Measurements from ENCODE around the gene MYT1. TPM values are rescaled to one million over a fixed set of nuclear protein-coding genes. Genes with fewer than 3 reads are reported as not detected.
"Not testable (repeated sequence)": the region's sequence is repeated elsewhere in the genome, so short reads cannot be mapped to it uniquely, and the experiment has no call there.

MYT1 gene
- total RNA-seq, 2 experiments from 2014 or later, result 0.12 to 0.14 TPM

- POLR2A ChIA-PET, result no interaction called here
- DNase-seq (no peak), ATAC-seq (no peak)
- Mint-ChIP-seq H3K4me1 (peaks cover 13% of the 10 kb centered on the region), H3K27ac (no peak overlapping the region), H3K9me3 (ENCODE audit: low read depth) (peaks cover 2% of the 10 kb centered on the region), H3K27me3 (peaks cover 1% of the 10 kb centered on the region), H3K36me3 (ENCODE audit: low read depth) (no peaks in the 10 kb centered on the region), H3K4me3 (no peak overlapping the region)
- intact Hi-C loops (cut with DNase I, micrococcal nuclease), result no loop called here
- CTCF ChIA-PET, result no interaction called here
Measured at GRCh38 chr20:64180673-64181072, 16.4 kb downstream of the MYT1 start.

- ATAC-seq, result no peak
- POLR2A ChIA-PET, result no interaction called here
- Mint-ChIP-seq H3K4me1 (peaks cover 13% of the 10 kb centered on the region), H3K4me3 (no peak overlapping the region), H3K27ac (no peak overlapping the region), H3K9me3 (ENCODE audit: low read depth) (peaks cover 3% of the 10 kb centered on the region), H3K27me3 (peaks cover 1% of the 10 kb centered on the region), H3K36me3 (ENCODE audit: low read depth) (no peaks in the 10 kb centered on the region)
- CTCF ChIA-PET, result no interaction called here
- DNase-seq, result no peak
- intact Hi-C loops (cut with DNase I, micrococcal nuclease), result no loop called here
Measured at GRCh38 chr20:64181391-64181790, 17.1 kb downstream of the MYT1 start.

GRCh38 chr20:64182146-64182865 is 18.1 kb downstream of the MYT1 start:
- H3K4me3 Mint-ChIP-seq, result no peak overlapping the region
- ChIA-PET POLR2A (no interaction called here), CTCF (no interaction called here)
- no peak overlapping the region for H3K27ac Mint-ChIP-seq
- H3K36me3 Mint-ChIP-seq (ENCODE audit: low read depth), result no peaks in the 10 kb centered on the region
- H3K9me3 Mint-ChIP-seq (ENCODE audit: low read depth), result peaks cover 4% of the 10 kb centered on the region
- no peak for DNase-seq
- peaks cover 13% of the 10 kb centered on the region for H3K4me1 Mint-ChIP-seq
- peaks cover 1% of the 10 kb centered on the region for H3K27me3 Mint-ChIP-seq
- ATAC-seq, result no peak
- intact Hi-C loops (cut with DNase I, micrococcal nuclease), result no loop called here

GRCh38 chr20:64183313-64183712 is 19.1 kb downstream of the MYT1 start:
- intact Hi-C loops (cut with DNase I, micrococcal nuclease), result no loop called here
- CTCF ChIA-PET, result no interaction called here
- no peak overlapping the region for H3K27ac Mint-ChIP-seq
- no peaks in the 10 kb centered on the region for H3K27me3 Mint-ChIP-seq
- no peak overlapping the region for H3K4me3 Mint-ChIP-seq
- peaks cover 13% of the 10 kb centered on the region for H3K4me1 Mint-ChIP-seq
- ATAC-seq, result no peak
- H3K36me3 Mint-ChIP-seq (ENCODE audit: low read depth), result no peaks in the 10 kb centered on the region
- POLR2A ChIA-PET, result no interaction called here
- peaks cover 2% of the 10 kb centered on the region for H3K9me3 Mint-ChIP-seq (ENCODE audit: low read depth)
- DNase-seq, result no peak

- H3K27me3 Mint-ChIP-seq, result no peaks in the 10 kb centered on the region
- DNase-seq, result no peak
- no peaks in the 10 kb centered on the region for H3K36me3 Mint-ChIP-seq (ENCODE audit: low read depth)
- H3K27ac Mint-ChIP-seq, result no peak overlapping the region
- POLR2A ChIA-PET, result no interaction called here
- no peak for ATAC-seq
- intact Hi-C loops (cut with DNase I, micrococcal nuclease), result no loop called here
- peaks cover 13% of the 10 kb centered on the region for H3K4me1 Mint-ChIP-seq
- CTCF ChIA-PET, result interaction anchor here (0.8 kb wide), 1 partner anchor 101 kb away, joined by 3 read pairs; no protein-coding TSS in a partner anchor
- peaks cover 2% of the 10 kb centered on the region for H3K9me3 Mint-ChIP-seq (ENCODE audit: low read depth)
- H3K4me3 Mint-ChIP-seq, result no peak overlapping the region
Measured at GRCh38 chr20:64184795-64185194, 20.5 kb downstream of the MYT1 start.

- no peak overlapping the region for H3K27ac Mint-ChIP-seq
- H3K36me3 Mint-ChIP-seq (ENCODE audit: low read depth), result no peaks in the 10 kb centered on the region
- DNase-seq, result no peak
- ChIA-PET POLR2A (no interaction called here), CTCF (no interaction called here)
- no peak for ATAC-seq
- no peak overlapping the region for H3K4me3 Mint-ChIP-seq
- peaks cover 8% of the 10 kb centered on the region for H3K4me1 Mint-ChIP-seq
- no peaks in the 10 kb centered on the region for H3K27me3 Mint-ChIP-seq
- peaks cover 2% of the 10 kb centered on the region for H3K9me3 Mint-ChIP-seq (ENCODE audit: low read depth)
- intact Hi-C loops (cut with DNase I, micrococcal nuclease), result no loop called here
Measured at GRCh38 chr20:64185276-64185900, 21.1 kb downstream of the MYT1 start.

- DNase-seq, result no peak
- intact Hi-C loops (cut with DNase I, micrococcal nuclease), result no loop called here
- no peak overlapping the region for H3K4me3 Mint-ChIP-seq
- H3K36me3 Mint-ChIP-seq (ENCODE audit: low read depth), result no peaks in the 10 kb centered on the region
- POLR2A ChIA-PET, result no interaction called here
- peaks cover 2% of the 10 kb centered on the region for H3K9me3 Mint-ChIP-seq (ENCODE audit: low read depth)
- CTCF ChIA-PET, result no interaction called here
- H3K27me3 Mint-ChIP-seq, result no peaks in the 10 kb centered on the region
- H3K4me1 Mint-ChIP-seq, result peaks cover 5% of the 10 kb centered on the region
- no peak overlapping the region for H3K27ac Mint-ChIP-seq
- no peak for ATAC-seq
Measured at GRCh38 chr20:64186071-64186598, 21.9 kb downstream of the MYT1 start.

- H3K27me3 Mint-ChIP-seq; H3K4me1 Mint-ChIP-seq; H3K36me3 Mint-ChIP-seq (ENCODE audit: low read depth); H3K27ac Mint-ChIP-seq; ATAC-seq; CTCF ChIA-PET; POLR2A ChIA-PET; intact Hi-C loops (cut with DNase I, micrococcal nuclease); H3K4me3 Mint-ChIP-seq; H3K9me3 Mint-ChIP-seq (ENCODE audit: low read depth); DNase-seq: not testable (repeated sequence)
Measured at GRCh38 chr20:64187213-64187612, 23.0 kb downstream of the MYT1 start.

- peaks cover 3% of the 10 kb centered on the region for H3K4me1 Mint-ChIP-seq
- H3K36me3 Mint-ChIP-seq (ENCODE audit: low read depth), result no peaks in the 10 kb centered on the region
- ChIA-PET POLR2A (no interaction called here), CTCF (no interaction called here)
- ATAC-seq, result no peak
- no peak overlapping the region for H3K27ac Mint-ChIP-seq
- intact Hi-C loops (cut with DNase I, micrococcal nuclease), result no loop called here
- DNase-seq, result no peak
- H3K27me3 Mint-ChIP-seq, result no peaks in the 10 kb centered on the region
- H3K9me3 Mint-ChIP-seq (ENCODE audit: low read depth), result peaks cover 2% of the 10 kb centered on the region
- H3K4me3 Mint-ChIP-seq, result no peak overlapping the region
Measured at GRCh38 chr20:64188091-64188490, 23.8 kb downstream of the MYT1 start.

GRCh38 chr20:64188682-64189529 is 24.7 kb downstream of the MYT1 start:
- H3K27me3 Mint-ChIP-seq, result no peaks in the 10 kb centered on the region
- CTCF ChIA-PET, result no interaction called here
- no peak overlapping the region for H3K4me3 Mint-ChIP-seq
- no peaks in the 10 kb centered on the region for H3K36me3 Mint-ChIP-seq (ENCODE audit: low read depth)
- H3K27ac Mint-ChIP-seq, result no peak overlapping the region
- intact Hi-C loops (cut with DNase I, micrococcal nuclease), result no loop called here
- H3K9me3 Mint-ChIP-seq (ENCODE audit: low read depth), result peaks cover 2% of the 10 kb centered on the region
- DNase-seq (no peak), ATAC-seq (no peak)
- H3K4me1 Mint-ChIP-seq, result peaks cover 3% of the 10 kb centered on the region
- POLR2A ChIA-PET, result no interaction called here

GRCh38 chr20:64189530-64189966 is 25.3 kb downstream of the MYT1 start:
- H3K27me3 Mint-ChIP-seq, result peaks cover 2% of the 10 kb centered on the region
- ChIA-PET CTCF (no interaction called here), POLR2A (no interaction called here)
- peaks cover 3% of the 10 kb centered on the region for H3K4me1 Mint-ChIP-seq
- no peaks in the 10 kb centered on the region for H3K36me3 Mint-ChIP-seq (ENCODE audit: low read depth)
- no peak for DNase-seq
- intact Hi-C loops (cut with DNase I, micrococcal nuclease), result no loop called here
- ATAC-seq, result no peak
- H3K27ac Mint-ChIP-seq, result no peak overlapping the region
- no peak overlapping the region for H3K4me3 Mint-ChIP-seq
- peaks cover 2% of the 10 kb centered on the region for H3K9me3 Mint-ChIP-seq (ENCODE audit: low read depth)

GRCh38 chr20:64189986-64190385 is 25.7 kb downstream of the MYT1 start:
- Mint-ChIP-seq H3K4me3 (no peak overlapping the region), H3K9me3 (ENCODE audit: low read depth) (peaks cover 2% of the 10 kb centered on the region), H3K36me3 (ENCODE audit: low read depth) (no peaks in the 10 kb centered on the region), H3K27me3 (peaks cover 2% of the 10 kb centered on the region), H3K4me1 (peaks cover under 1% of the 10 kb centered on the region), H3K27ac (no peak overlapping the region)
- CTCF ChIA-PET, result no interaction called here
- no peak for DNase-seq
- POLR2A ChIA-PET, result no interaction called here
- intact Hi-C loops (cut with DNase I, micrococcal nuclease), result no loop called here
- no peak for ATAC-seq

All from activated CD4-positive, alpha-beta T cell treated with anti-CD3 and anti-CD28 coated beads for 36 hours (primary cell).